Ramos (cell line): ENCODE results near the gene GSN.

Source experiments
- in situ Hi-C: fragments of 300-500 bp; cut with MboI; formaldehyde crosslinking; loops from one replicate; pipeline ENCODE4 v1.14.3; 2022; ENCODE audit warnings: low sequenced_read_pairs; ENCODE audit not compliant: unreplicated experiment

The GSN gene

GRCh38 chr9:121317737-121318630, 50.0 kb downstream of the GSN start:
- in situ Hi-C loops: no loop called here

- in situ Hi-C loops: no loop called here
These were observed 50.8 kb downstream of the GSN start for GRCh38 chr9:121318631-121319382.

- in situ Hi-C loops: no loop called here
These were observed 51.4 kb downstream of the GSN start for GRCh38 chr9:121319383-121319780.

- in situ Hi-C loops: loop anchor here (5.0 kb wide), 1 partner anchor 76 kb away; no protein-coding TSS in a partner anchor
These were observed 53.1 kb downstream of the GSN start for GRCh38 chr9:121321016-121321503.

GRCh38 chr9:121322037-121322736, 54.2 kb downstream of the GSN start:
- in situ Hi-C loops: loop anchor here (5.0 kb wide), 1 partner anchor 75 kb away; no protein-coding TSS in a partner anchor

GRCh38 chr9:121322737-121323448, 54.9 kb downstream of the GSN start:
- in situ Hi-C loops: loop anchor here (5.0 kb wide), 1 partner anchor 74 kb away; no protein-coding TSS in a partner anchor

GRCh38 chr9:121323449-121324151, 55.6 kb downstream of the GSN start:
- in situ Hi-C loops: loop anchor here (5.0 kb wide), 1 partner anchor 74 kb away; no protein-coding TSS in a partner anchor

GRCh38 chr9:121324316-121324715, 56.4 kb downstream of the GSN start:
- in situ Hi-C loops: loop anchor here (5.0 kb wide), 1 partner anchor 73 kb away; no protein-coding TSS in a partner anchor

- in situ Hi-C loops: loop anchor here (5.0 kb wide), 1 partner anchor 73 kb away; no protein-coding TSS in a partner anchor
These were observed 56.8 kb downstream of the GSN start for GRCh38 chr9:121324755-121325154.

GRCh38 chr9:121325387-121325786, 57.4 kb downstream of the GSN start:
- in situ Hi-C loops: no loop called here

GRCh38 chr9:121326130-121326838, 58.3 kb downstream of the GSN start:
- in situ Hi-C loops: no loop called here

GRCh38 chr9:121326901-121327613, 59.1 kb downstream of the GSN start:
- in situ Hi-C loops: no loop called here

GRCh38 chr9:121328476-121328875, 60.5 kb downstream of the GSN start:
- in situ Hi-C loops: no loop called here

GRCh38 chr9:121328876-121329681, 61.1 kb downstream of the GSN start:
- in situ Hi-C loops: no loop called here

- in situ Hi-C loops: no loop called here
These were observed 63.6 kb downstream of the GSN start for GRCh38 chr9:121331549-121331948.

- in situ Hi-C loops: no loop called here
These were observed 64.2 kb downstream of the GSN start for GRCh38 chr9:121331992-121332685.
